ENCODE measurements around the gene PTPN3.
"Not testable (repeated sequence)": the region's sequence is repeated elsewhere in the genome, so short reads cannot be mapped to it uniquely, and the experiment has no call there.

The PTPN3 gene, protein sequence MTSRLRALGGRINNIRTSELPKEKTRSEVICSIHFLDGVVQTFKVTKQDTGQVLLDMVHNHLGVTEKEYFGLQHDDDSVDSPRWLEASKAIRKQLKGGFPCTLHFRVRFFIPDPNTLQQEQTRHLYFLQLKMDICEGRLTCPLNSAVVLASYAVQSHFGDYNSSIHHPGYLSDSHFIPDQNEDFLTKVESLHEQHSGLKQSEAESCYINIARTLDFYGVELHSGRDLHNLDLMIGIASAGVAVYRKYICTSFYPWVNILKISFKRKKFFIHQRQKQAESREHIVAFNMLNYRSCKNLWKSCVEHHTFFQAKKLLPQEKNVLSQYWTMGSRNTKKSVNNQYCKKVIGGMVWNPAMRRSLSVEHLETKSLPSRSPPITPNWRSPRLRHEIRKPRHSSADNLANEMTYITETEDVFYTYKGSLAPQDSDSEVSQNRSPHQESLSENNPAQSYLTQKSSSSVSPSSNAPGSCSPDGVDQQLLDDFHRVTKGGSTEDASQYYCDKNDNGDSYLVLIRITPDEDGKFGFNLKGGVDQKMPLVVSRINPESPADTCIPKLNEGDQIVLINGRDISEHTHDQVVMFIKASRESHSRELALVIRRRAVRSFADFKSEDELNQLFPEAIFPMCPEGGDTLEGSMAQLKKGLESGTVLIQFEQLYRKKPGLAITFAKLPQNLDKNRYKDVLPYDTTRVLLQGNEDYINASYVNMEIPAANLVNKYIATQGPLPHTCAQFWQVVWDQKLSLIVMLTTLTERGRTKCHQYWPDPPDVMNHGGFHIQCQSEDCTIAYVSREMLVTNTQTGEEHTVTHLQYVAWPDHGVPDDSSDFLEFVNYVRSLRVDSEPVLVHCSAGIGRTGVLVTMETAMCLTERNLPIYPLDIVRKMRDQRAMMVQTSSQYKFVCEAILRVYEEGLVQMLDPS

DNA sequence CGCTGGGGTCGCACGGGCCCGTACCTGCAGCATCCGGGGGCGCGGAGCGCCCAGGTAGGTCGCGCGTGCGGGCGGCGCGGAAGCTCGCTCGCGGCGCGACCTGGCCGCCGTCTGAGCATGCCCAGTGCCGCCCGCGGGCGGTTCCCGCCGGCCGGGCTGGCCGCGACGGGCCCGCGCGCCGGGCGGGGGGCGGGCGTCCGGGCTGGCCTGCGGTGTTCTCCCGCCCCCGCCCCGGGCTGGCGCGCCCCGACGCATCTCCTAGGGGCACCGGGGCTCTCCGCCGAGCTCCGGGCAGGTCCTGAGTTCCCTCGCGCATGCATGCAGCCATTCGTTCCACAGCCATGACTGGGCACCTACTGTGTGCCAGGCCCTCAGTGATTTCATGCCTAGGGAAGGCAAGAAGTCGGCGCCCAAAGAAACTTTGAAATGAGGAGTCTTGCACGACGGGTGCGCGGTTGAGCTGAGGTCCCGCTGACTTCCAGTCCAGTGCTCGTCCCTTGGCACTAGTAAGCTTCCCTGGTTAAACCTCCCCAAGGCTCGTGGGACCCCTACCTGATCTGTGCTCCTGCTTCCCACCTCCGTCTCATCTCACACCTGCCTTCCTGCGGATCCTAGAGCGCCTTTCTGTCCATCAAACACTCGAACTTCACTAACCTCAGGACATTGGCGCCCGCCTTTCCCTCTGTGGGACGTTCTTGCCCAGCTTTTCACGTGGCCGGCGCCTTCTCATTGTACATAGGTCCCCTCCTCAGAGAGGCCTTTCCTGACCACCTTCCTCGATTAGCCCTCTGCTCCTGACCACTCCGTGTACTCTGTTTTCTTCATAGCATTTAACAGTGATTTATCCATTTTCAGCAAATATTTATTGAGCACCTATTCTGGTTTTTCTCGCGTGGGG lies at the start of gene PTPN3:
Gene PTPN3, minus strand, starts transcription at position 113 of the 898 bp plus-strand sequence. CDS start 34,873 bp downstream, outside the sequence.
- in situ Hi-C loops (cut with HindIII; ENCODE audit: low sequenced_read_pairs) = no loop called here

DNA sequence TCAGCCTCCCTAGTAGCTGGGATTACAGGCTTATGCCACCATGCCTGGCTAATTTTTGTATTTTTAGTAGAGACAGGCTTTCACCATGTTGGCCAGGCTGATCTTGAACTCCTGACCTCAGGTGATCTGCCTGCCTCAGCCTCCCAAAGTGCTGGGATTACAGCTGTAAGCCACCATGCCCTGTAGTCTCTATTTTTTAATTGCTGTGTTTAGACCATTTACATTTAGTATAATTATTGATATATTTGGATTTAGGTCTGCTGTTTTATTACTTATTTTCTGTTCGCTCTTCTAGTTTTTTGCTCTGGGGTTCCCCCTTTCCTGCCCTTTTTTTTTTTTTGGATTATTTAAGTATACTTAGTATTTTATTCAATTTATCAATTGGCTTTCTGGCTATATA lies 46.8 kb upstream of the PTPN3 start:
- in situ Hi-C loops (cut with HindIII; ENCODE audit: low sequenced_read_pairs) = not testable (repeated sequence)

DNA sequence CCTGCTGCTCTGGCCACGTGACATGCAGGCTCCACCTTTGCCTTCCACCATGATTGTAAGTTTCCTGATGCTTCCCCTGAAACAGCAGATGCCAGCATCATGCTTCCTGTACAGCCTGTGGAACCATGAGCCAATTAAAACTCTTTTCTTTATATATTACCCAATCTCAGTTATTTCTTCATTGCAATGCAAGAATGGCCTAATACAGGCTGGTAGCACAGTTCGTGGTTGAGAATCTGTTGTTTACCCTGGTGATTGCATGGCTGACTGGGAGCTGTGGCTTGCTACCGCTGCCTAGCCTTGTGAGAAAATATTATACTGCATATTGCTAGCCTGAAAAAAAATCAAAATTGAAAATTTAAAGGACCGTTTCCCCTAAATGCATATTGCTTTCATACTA lies 44.8 kb upstream of the PTPN3 start:
- in situ Hi-C loops (cut with HindIII; ENCODE audit: low sequenced_read_pairs) = no loop called here

- in situ Hi-C loops (cut with HindIII; ENCODE audit: low sequenced_read_pairs) = no loop called here
Measured at GRCh38 chr9:109538346-109538745, 40.2 kb upstream of the PTPN3 start.

- in situ Hi-C loops (cut with HindIII; ENCODE audit: low sequenced_read_pairs) = no loop called here
Measured at GRCh38 chr9:109537288-109537687, 39.2 kb upstream of the PTPN3 start.

- in situ Hi-C loops (cut with HindIII; ENCODE audit: low sequenced_read_pairs) = no loop called here
Measured at GRCh38 chr9:109536859-109537258, 38.8 kb upstream of the PTPN3 start.

GRCh38 chr9:109535365-109535764 lies 37.3 kb upstream of the PTPN3 start:
- in situ Hi-C loops (cut with HindIII; ENCODE audit: low sequenced_read_pairs) = no loop called here

DNA sequence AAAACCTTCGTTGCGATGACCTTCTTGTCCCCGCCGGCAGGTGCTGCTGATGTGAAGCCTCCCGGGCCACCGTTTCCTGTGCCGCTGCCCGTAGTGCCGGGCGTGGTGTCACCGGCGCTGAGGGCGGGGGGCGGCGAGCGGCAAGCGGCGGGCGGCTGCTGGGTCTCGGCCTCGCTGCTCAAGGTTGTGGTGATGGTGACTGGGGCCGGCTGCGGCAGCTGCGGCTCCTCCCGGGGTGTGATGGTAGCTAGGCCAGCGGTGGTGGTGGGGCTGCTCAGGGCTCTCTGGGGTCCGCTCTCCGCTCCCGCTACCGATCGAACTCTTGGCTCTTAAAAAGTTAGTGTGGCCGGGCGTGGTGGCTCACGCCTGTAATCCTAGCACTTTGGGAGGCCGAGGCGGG lies 36.0 kb upstream of the PTPN3 start:
- in situ Hi-C loops (cut with HindIII; ENCODE audit: low sequenced_read_pairs) = no loop called here

GRCh38 chr9:109532652-109533051 lies 34.5 kb upstream of the PTPN3 start:
- in situ Hi-C loops (cut with HindIII; ENCODE audit: low sequenced_read_pairs) = not testable (repeated sequence)

DNA sequence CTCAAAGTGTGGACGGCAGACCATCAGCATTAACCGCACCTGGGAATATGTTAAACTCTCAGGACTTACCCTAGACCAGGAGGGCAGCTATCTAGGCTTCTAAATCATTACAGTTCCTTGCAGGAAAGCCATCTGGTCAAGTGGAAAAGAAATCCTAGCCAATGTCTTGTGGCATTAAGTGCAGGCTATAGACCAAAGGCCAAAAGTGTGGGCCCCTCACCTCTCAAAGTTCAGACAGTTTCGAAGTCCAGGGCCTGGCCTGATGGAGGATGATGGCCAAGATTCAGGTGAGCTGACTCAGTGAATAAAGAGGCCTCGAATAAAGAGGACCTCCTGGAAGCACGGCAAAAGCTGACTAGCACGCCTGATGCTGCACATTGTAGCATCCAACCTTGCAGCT lies 24.0 kb upstream of the PTPN3 start:
- in situ Hi-C loops (cut with HindIII; ENCODE audit: low sequenced_read_pairs) = no loop called here

DNA sequence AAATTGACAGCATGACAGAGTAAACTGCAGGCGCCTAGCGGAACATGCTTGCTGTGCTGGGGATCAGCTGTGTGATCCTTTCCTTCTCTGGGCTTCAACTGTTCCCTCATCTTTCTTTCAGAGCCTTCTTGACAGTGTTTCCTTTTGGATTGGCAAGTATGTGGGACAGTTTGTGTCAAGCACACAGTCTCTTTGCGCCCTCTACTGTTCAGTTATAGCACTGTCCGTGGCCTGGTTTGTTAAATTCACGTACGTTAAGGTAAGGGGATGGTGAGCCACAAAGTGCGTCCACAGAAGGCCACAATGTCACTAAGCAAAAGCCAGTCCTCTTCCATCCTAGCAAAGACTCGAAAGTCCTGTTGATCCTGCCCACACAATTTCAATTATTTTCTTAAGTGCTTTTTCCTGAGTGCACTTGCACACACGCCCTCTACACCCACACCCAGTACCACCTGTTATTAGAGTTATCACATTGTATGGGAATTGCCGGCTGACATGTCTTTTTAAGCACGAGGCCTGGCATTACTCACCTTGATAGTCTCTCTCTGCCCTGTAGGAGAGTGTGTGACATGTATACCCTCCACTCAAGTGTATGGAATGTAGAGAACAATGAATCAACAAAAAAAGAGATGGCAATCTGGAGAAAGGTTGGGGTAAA lies 22.5 kb upstream of the PTPN3 start:
- in situ Hi-C loops (cut with HindIII; ENCODE audit: low sequenced_read_pairs) = no loop called here

- in situ Hi-C loops (cut with HindIII; ENCODE audit: low sequenced_read_pairs) = loop anchor here (10.0 kb wide), 1 partner anchor 55 kb away; no protein-coding TSS in a partner anchor
Measured at GRCh38 chr9:109519366-109519765, 21.3 kb upstream of the PTPN3 start.

GRCh38 chr9:109518621-109519335 lies 20.7 kb upstream of the PTPN3 start:
- in situ Hi-C loops (cut with HindIII; ENCODE audit: low sequenced_read_pairs) = loop anchor here (10.0 kb wide), 1 partner anchor 56 kb away; no protein-coding TSS in a partner anchor

- in situ Hi-C loops (cut with HindIII; ENCODE audit: low sequenced_read_pairs) = loop anchor here (10.0 kb wide), 1 partner anchor 57 kb away; no protein-coding TSS in a partner anchor
Measured at GRCh38 chr9:109517901-109518377, 19.8 kb upstream of the PTPN3 start.

GRCh38 chr9:109513871-109514270 lies 15.8 kb upstream of the PTPN3 start:
- in situ Hi-C loops (cut with HindIII; ENCODE audit: low sequenced_read_pairs) = loop anchor here (10.0 kb wide), 1 partner anchor 61 kb away; no protein-coding TSS in a partner anchor

- in situ Hi-C loops (cut with HindIII; ENCODE audit: low sequenced_read_pairs) = loop anchor here (10.0 kb wide), 1 partner anchor 63 kb away; no protein-coding TSS in a partner anchor
Measured at GRCh38 chr9:109512170-109512756, 14.2 kb upstream of the PTPN3 start.

- in situ Hi-C loops (cut with HindIII; ENCODE audit: low sequenced_read_pairs) = loop anchor here (10.0 kb wide), 1 partner anchor 64 kb away; no protein-coding TSS in a partner anchor
Measured at GRCh38 chr9:109510506-109510905, 12.4 kb upstream of the PTPN3 start.

DNA sequence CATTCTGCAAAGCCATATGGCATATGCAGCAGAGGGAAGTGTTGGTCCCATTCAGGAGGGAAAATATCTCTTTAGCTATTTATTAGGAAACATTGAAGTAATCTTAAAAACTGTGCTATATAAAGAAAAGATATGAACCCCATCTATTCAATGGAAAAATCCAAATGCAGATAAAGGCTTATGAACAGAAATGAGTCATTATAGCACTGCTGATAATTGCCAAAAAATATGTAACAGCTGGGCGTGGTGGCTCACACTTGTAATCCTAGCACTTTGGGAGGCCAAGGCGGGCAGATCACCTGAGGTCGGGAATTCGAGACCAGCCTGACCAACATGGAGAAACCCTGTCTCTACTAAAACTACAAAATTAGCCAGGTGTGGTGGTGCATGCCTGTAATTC lies 11.9 kb upstream of the PTPN3 start:
- in situ Hi-C loops (cut with HindIII; ENCODE audit: low sequenced_read_pairs) = loop anchor here (10.0 kb wide), 1 partner anchor 65 kb away; no protein-coding TSS in a partner anchor
